SHP77 (cell line): ENCODE measurements around the gene LBHD2.

ENCODE experiments used
- DNase-seq, 2 experiments: peaks; one replicate each; lab custom pipeline; 2025; lab: John Stamatoyannopoulos, UW

LBHD2 gene

DNA sequence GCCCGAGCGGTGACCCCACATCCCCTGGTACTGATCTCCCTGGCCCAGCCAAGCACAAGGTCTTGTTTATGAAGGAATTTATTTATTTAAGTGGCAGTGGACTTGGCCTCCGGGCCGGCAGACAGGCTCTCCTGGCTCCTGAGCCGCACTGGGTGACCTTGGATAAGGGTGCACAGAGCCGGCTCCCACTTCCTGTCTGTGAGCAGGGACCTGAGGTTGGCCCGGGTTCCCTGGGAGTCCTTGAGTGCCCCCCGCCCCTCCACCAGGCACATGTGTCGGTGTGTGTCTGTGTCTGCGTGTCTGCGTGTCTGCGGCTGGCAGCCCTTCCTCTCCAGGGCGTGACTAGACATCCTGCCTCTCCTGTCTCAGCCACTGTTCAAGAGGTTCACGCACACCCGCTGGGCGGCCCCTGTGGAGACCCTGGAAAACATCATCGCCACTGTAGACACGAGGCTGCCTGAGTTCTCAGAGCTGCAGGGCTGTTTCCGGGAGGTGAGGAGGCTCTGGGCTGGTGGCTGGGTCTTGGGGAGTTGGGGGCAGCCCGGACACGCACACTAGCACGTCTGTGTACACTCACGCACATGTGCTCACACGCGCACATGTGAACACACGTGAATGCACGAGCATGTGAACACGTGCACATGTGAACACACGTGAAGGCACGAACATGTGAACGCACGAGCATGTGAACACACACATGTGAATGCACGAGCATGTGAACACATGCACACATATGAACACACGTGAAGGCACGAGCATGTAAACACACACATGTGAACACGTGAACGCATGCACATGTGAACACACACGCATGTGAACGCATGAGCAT, 48.6 kb downstream of the LBHD2 start:
- no peak for DNase-seq

- no peak for DNase-seq
Measured at GRCh38 chr14:103133210-103134140, 49.5 kb downstream of the LBHD2 start.

GRCh38 chr14:103134405-103134804, 50.4 kb downstream of the LBHD2 start:
- DNase-seq: no peak

GRCh38 chr14:103134919-103135318, 50.9 kb downstream of the LBHD2 start:
- DNase-seq: no peak

DNA sequence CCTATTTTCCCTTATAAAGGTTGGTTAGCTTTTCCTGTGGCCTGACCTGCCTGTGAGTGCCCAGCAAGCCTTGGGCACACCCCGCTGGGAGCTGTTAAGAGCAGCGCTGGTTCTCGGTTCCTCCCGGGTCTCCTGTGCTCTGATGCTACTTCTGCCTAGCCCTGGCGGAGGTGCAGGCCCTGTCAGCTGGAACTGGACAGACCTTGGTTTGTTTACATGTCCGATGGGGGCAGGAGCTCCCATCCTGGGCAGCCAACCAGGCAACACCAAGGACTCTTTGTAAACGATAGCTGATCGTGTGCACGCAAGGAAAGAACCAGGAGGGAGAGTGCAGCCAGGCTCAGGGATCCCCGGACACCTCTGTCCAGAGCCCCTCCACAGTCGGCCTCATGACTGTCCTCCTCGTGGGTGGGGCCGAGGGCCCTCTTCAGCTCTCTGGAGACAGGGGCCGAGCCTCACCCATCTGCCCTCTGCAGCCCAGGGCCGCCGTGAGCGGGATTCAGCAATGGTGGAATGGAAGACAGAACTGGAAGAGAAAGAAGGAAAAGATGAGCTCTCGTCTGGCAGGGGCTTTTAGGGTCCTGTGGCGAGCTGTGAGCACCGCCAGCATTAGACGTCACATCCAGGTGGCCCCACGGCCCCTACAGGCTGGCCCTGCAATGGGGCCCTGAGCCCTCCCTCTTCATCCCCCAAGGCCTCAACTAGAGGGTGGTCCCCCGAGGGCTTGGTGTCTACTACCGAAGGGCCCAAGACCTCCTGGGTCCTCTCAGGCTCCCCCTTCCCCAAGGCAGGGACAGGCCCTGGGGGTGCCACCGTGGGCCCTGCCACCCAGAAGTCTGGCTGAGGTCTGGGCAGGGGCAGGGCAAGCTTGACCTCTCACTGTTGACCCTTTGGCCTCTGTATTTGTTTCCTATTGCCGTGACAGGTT, 51.6 kb downstream of the LBHD2 start:
- DNase-seq: no peak

- no peak for DNase-seq
Measured at GRCh38 chr14:103136388-103137271, 52.6 kb downstream of the LBHD2 start.

DNA sequence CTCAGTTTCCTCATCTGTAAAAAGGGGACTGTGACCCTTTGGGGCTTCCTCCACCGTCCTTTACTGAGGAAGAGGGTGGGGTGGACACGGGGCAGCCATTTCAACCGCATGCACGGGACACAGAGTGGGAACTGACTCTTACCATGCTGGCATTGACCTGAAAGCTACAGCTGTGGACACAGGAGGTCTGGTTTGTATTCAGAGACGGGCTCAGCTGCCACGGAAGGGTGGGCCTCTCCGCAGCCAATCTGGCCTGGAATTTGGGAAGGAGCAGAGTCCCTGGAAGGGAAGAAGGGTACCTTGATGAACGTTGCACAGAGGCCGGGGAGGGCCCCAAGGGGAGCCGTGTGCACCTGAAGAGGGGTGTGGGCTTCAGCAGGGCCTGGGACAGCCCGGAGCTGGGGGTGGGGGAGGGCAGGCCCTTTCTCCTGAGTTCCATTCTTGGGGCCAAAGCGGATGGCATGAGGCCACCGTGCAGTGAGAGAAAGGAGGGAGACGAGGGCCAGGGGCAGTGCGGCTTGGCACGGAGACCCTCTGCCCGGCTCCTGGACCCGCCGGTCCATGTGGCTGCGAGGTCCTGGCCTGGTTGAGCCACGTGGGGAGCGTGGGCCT, 53.8 kb downstream of the LBHD2 start:
- DNase-seq: no peak

DNA sequence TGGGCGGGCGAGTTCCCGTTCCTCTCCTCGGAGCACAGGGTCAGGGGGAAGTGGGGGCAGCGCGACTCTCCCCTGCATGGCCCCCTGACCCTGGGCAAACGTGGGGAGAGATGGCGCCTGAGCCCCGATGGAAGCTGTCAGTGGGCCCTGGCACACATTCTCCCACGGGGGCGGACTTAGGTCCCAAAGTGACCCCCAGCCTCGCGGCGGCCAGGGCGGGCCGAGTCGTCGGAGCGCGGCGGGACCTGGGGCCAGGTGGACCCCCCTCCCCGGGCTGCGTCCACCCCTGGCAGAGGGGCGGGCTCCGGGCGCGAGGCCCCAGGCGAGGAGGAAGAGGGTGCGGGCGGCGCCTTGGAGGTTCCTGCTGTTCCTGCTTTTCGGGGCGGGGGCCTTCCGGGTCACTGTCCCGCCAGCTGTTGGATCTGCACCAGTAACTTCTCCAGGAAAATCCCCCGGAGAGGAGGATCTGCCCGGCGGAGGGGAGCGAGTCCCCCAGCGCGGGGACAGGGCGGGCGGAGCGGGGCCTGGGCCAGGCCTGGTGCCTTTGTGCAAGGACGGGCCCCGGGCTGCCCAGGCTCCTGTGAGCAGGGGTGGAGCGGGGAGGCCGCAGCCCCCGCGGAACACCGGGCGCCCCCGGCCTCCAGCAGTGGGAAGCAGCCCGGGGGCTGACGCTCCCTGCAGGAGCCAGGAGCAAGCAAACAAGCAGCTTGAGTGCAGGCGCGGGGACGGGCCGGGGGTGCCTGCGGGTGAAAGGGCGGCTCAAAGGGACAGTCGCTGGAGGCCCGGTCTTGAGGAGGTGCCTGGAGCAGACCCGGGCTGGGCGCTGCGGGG, 54.5 kb downstream of the LBHD2 start:
- no peak for DNase-seq

DNA sequence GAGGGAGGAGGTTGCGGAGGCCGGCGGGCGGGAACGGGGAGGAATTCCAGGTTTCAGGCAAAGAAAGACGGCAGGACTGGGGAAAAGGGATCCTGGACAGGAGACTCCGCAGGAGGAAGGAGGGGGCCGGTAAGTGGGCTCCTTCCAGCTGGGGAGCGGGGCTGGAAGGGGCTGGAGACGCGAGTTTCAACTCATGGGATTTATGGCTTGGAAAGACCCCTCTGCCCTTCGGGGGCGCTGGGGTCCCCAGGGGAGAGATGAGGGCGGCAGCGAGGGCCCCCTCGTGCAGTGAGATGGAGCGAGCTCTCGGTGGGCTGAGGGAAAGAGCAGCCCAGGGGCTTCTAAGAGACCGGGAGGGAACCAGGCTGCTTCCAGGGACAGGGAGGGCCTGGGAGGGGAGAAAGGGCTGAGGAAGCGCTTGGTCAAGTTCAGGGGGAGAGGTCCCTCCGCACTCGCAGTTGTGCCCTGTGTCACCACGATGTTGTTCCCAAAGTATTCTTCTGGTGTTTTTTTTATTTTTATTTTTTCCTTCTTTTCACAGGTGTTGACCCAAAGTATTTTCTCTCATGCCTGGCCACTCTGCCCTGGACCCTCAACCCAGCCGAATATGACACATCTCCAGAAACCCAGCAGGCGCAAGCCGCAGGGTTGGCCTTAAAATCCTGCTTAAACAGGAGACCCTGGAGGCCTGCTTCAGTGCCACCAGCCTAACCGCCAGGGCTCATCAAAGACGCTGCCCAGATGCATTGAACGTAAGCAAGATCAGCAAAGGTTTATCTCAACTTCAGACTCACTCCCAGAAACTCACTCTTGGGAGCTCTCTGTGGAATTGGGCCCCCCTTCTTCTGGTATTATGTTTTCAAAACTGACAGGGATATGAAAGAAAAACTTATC, 55.4 kb downstream of the LBHD2 start:
- DNase-seq: no peak
